T-helper 2 cell treated with Interferon-gamma antibody and Interleukin-4, amounts not matched to agents 5 μg/mL and 100 μg/mL, for 36 hours (primary cell): ENCODE data around the gene OVOL3.

Experiments
- DNase-seq: peaks from one replicate; pipeline ENCODE4 v3.0.0; 2021; ENCODE audit warnings: low spot score
- H3K27ac Mint-ChIP-seq: one replicate; pipeline ENCODE4 v1.8.0; 2021; ENCODE audit warnings: mild to moderate bottlenecking, mixed read lengths
- H3K27me3 Mint-ChIP-seq: one replicate; pipeline ENCODE4 v1.8.0; 2021; ENCODE audit warnings: low read depth, mixed read lengths
- H3K36me3 Mint-ChIP-seq: one replicate; pipeline ENCODE4 v1.8.0; 2021; ENCODE audit warnings: low read depth, mixed read lengths
- H3K4me1 Mint-ChIP-seq: one replicate; pipeline ENCODE4 v1.8.0; 2021; ENCODE audit warnings: low read depth, mixed read lengths
- H3K4me3 Mint-ChIP-seq: one replicate; pipeline ENCODE4 v1.8.0; 2022; ENCODE audit warnings: mild to moderate bottlenecking, moderate library complexity, mixed read lengths
- H3K9me3 Mint-ChIP-seq: one replicate; pipeline ENCODE4 v1.8.0; 2021; ENCODE audit warnings: mixed read lengths

The OVOL3 gene

DNA sequence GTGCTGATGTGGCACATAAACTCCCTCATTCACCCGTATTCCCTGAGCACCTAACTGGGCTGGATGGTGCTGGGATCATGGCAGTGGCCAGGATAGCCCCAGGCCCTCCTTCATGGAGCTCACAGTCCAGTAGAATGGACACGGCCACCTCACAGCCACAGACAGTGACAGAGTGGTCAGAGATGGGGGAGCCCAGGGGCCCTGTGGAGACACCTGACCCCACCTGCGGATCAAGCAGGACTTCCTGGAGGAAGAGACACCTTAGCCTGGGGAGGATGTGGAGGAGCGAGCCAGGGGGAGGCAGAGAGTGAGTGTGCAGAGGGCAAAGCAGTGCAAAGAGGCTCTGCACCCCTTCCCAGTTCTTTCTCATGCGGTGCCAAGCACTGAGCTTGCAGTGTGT, 21.1 kb upstream of the OVOL3 start:
- H3K36me3 Mint-ChIP-seq: peaks cover 46% of the 10 kb centered on the region
- no peak overlapping the region for H3K4me3 Mint-ChIP-seq
- H3K27ac Mint-ChIP-seq: no peak overlapping the region

DNA sequence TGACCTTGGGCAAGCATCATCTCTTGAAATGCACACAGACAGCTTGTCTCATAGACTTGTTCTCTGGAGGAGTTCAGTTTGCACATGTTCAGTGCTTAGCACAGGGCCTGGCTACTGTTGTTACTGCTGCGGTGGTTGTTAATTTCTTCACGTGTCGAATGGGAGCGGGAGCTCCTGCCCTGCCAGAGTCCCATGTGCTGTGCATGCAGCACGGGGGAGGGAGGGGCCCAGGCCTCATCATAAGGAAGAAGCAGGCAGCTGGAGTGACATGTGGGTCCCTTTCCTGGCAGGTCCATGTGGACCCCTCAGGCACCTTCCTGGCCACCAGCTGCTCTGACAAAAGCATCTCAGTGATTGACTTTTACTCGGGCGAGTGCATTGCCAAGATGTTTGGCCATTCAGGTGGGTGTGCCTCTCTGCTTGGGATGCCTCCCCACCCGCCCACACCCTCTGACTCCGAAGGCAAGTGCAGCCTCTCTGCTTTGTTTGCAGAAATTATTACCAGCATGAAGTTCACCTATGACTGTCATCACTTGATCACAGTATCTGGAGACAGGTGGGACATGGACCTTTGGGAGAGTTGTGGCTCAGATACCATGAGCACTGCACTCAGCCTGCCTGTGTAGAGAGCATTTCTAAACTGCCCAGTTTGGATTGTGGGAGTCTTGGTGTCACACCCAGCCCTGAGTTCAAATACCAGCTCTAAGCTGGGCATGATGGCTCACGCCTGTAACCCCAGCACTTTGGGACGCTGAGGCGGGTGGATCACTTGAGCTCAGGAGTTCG, 19.8 kb upstream of the OVOL3 start:
- Mint-ChIP-seq H3K27ac (no peak overlapping the region), H3K36me3 (peaks cover 42% of the 10 kb centered on the region), H3K4me3 (no peak overlapping the region), H3K27me3 (no peaks in the 10 kb centered on the region), H3K4me1 (peaks cover 2% of the 10 kb centered on the region), H3K9me3 (no peaks in the 10 kb centered on the region)
- no peak for DNase-seq

More for the DNA sequence above, 21.1 kb upstream of the OVOL3 start:
- H3K4me1 Mint-ChIP-seq: peaks cover 2% of the 10 kb centered on the region
- no peak for DNase-seq
- no peaks in the 10 kb centered on the region for H3K27me3 Mint-ChIP-seq
- H3K9me3 Mint-ChIP-seq: no peaks in the 10 kb centered on the region

DNA sequence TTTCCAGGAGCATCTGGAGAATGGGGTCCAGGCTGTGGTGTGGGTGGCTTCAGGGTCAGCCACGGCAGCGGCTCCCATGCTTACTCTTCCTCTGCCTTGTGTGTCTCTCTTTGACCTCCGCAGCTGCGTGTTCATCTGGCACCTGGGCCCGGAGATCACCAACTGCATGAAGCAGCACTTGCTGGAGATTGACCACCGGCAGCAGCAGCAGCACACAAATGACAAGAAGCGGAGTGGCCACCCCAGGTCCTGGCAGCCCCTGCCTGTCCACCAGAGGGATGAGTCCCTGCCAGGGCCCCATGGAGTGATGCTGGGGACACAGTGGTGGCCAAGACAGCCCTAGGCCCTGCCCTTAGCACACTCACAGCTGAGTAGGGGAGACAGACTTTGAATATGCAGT, 18.4 kb upstream of the OVOL3 start:
- peaks cover 45% of the 10 kb centered on the region for H3K36me3 Mint-ChIP-seq
- peak overlapping the region; percentile 57 for H3K27ac Mint-ChIP-seq
- H3K4me3 Mint-ChIP-seq: no peak overlapping the region
- H3K27me3 Mint-ChIP-seq: no peaks in the 10 kb centered on the region
- no peaks in the 10 kb centered on the region for H3K9me3 Mint-ChIP-seq
- no peak for DNase-seq
- H3K4me1 Mint-ChIP-seq: peaks cover 2% of the 10 kb centered on the region

DNA sequence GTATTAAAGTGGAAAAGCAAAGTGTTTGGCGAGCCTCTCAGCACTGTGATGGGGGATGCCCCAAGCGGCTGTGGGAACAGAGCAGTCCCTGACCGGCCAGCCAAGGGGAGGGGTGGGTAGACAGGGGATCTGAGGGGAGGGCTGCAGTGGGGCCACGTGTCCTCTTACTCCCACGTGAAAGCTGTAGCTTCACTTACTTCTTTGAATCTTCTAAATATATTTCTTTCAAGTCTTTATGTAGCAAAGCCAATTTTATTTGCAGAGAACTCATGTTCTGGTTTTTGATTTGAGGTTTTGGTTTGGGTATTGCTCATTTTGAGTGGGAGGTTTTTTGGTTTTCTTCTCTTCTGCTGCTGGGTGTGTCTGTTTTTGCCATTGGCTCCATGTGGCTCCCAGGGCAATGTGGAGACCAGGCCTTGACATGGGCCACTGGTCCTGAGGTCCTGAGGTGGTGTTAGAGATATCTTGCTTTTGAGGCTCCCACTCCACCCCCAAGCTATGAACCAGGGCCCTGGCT, 17.7 kb upstream of the OVOL3 start:
- peaks cover 2% of the 10 kb centered on the region for H3K4me1 Mint-ChIP-seq

DNA sequence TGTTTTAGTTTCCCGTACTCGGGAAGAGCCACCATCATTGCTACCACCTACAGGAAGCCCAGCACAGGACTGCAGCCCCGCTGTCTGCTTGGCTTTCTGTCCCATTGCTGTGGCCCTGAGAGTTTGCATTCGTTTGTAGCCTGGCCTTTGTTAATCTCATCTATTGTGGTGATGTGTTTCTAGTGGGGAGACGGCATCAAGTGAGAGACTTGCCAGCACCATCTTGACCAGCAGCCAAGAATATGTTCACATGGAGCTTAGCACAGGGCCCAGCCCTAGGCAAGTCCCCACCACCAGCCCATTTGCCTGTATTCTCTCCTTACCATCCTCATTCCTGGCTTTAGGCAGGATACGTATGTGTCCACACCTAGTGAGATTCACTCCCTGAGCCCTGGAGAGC, 17.3 kb upstream of the OVOL3 start:
- H3K9me3 Mint-ChIP-seq: no peaks in the 10 kb centered on the region
- H3K4me3 Mint-ChIP-seq: no peak overlapping the region
- DNase-seq: no peak
- no peaks in the 10 kb centered on the region for H3K27me3 Mint-ChIP-seq
- peak overlapping the region; percentile 70 for H3K27ac Mint-ChIP-seq
- peaks cover 43% of the 10 kb centered on the region for H3K36me3 Mint-ChIP-seq
- peaks cover 2% of the 10 kb centered on the region for H3K4me1 Mint-ChIP-seq

More for the DNA sequence above, 17.7 kb upstream of the OVOL3 start:
- peak overlapping the region; percentile 70 for H3K27ac Mint-ChIP-seq
- DNase-seq: no peak
- no peaks in the 10 kb centered on the region for H3K9me3 Mint-ChIP-seq
- H3K4me3 Mint-ChIP-seq: no peak overlapping the region
- H3K27me3 Mint-ChIP-seq: no peaks in the 10 kb centered on the region
- peaks cover 42% of the 10 kb centered on the region for H3K36me3 Mint-ChIP-seq

DNA sequence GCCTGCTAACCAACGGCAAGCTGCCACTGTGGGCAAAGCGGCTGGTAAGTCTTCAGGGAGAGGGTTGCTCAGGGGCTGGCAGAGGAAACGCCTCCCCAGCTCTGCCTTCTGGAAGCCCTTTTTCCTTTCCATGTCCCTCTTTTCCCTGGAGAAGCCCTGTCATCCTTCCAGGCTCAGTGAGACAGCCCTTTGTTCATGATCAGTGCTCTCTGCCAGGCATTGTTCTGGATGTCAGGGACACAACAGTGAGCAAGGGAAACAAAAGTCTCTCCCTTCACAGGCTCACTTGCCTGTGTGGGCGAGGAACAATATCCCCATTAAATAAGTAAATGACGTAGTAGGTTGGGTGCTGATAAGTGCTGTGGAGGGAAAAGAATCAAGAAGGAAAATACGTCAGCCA, 13.9 kb upstream of the OVOL3 start:
- no peak for DNase-seq
- Mint-ChIP-seq H3K4me3 (no peak overlapping the region), H3K27me3 (no peaks in the 10 kb centered on the region), H3K27ac (no peak overlapping the region), H3K9me3 (no peaks in the 10 kb centered on the region), H3K4me1 (peaks cover 2% of the 10 kb centered on the region), H3K36me3 (peaks cover 30% of the 10 kb centered on the region)

DNA sequence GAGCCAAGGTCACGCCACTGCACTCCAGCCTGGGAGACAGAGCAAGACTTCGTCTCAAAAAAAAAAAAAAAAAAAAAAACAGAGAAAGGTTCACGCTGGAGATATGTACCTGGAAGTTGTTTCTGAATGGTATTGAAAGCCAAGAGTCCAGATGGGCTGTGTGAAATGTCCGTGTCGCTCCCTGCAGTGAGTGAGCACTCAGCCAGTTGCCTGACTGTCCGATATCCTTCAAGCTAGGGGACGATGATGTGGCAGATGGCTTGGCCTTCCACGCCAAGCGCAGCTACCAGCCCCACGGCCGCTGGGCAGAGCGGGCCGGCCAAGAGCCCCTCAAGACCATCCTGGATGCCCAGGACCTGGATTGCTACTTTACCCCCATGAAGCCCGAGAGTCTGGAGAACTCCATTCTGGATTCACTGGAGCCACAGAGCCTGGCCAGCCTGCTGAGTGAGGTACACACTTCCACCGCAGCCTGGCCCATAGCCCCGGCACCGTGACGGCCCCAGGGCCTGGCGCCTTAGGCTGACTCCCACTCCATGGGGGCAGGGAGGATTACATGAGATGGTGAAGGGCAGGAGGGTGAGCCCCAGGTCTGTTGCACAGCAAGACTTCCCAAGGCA, 11.7 kb upstream of the OVOL3 start:
- no peaks in the 10 kb centered on the region for H3K27me3 Mint-ChIP-seq
- no peak overlapping the region for H3K27ac Mint-ChIP-seq
- no peaks in the 10 kb centered on the region for H3K4me1 Mint-ChIP-seq
- no peaks in the 10 kb centered on the region for H3K9me3 Mint-ChIP-seq
- DNase-seq: no peak
- H3K4me3 Mint-ChIP-seq: no peak overlapping the region
- H3K36me3 Mint-ChIP-seq: peaks cover 34% of the 10 kb centered on the region

DNA sequence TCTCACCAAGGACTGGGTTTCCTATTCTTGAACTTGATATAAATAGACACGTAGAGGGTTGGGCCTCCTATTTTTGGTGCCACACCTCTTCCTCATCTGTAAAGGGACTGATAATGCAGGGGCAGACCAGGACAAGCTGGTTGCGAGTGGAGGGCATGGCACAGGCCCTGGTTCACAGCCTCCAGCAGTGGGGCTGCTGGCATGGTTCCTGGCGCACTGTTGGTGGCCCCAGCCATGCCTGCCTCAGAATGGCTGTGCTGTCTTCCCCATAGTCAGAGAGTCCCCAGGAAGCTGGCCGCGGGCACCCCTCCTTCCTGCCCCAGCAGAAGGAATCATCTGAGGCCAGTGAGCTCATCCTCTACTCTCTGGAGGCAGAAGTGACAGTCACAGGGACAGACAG, 10.5 kb upstream of the OVOL3 start:
- H3K27me3 Mint-ChIP-seq: no peaks in the 10 kb centered on the region
- no peak for DNase-seq
- no peak overlapping the region for H3K4me3 Mint-ChIP-seq
- peaks cover 33% of the 10 kb centered on the region for H3K36me3 Mint-ChIP-seq
- no peaks in the 10 kb centered on the region for H3K9me3 Mint-ChIP-seq
- no peaks in the 10 kb centered on the region for H3K4me1 Mint-ChIP-seq
- no peak overlapping the region for H3K27ac Mint-ChIP-seq

DNA sequence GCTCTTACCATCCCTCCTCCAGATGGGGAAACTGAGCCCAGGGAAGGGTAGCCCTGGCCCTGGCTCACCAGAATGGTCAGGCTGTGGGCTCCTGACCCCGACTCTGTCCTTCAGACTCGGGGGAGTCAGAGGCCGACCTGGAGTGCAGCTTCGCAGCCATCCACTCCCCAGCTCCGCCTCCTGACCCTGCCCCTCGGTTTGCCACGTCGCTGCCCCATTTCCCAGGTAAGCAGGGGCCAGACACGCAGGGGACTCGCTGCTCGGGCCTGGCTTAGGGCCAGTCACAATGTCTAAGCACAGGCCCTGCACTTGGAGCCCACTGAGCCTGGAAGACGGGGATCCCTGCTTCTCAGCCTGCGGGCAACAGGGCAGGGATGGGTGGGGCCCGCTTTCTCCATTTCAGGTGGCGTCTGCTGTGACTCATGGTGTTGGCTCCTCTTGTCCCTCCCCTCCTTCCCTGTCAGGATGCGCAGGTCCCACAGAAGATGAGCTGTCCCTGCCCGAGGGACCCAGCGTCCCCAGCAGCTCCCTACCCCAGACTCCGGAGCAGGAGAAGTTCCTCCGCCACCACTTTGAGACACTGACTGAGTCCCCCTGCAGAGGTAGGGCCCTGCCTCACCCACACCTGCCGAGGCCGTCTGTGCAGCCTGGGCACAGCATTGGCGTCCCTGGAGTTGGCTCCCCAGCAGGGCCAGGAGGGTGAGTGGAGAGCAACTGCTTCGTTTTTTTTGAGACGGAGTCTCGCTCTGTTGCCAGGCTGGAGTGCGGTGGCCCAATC, 9.2 kb upstream of the OVOL3 start:
- peaks cover 36% of the 10 kb centered on the region for H3K36me3 Mint-ChIP-seq
- DNase-seq: no peak
- H3K4me3 Mint-ChIP-seq: no peak overlapping the region

DNA sequence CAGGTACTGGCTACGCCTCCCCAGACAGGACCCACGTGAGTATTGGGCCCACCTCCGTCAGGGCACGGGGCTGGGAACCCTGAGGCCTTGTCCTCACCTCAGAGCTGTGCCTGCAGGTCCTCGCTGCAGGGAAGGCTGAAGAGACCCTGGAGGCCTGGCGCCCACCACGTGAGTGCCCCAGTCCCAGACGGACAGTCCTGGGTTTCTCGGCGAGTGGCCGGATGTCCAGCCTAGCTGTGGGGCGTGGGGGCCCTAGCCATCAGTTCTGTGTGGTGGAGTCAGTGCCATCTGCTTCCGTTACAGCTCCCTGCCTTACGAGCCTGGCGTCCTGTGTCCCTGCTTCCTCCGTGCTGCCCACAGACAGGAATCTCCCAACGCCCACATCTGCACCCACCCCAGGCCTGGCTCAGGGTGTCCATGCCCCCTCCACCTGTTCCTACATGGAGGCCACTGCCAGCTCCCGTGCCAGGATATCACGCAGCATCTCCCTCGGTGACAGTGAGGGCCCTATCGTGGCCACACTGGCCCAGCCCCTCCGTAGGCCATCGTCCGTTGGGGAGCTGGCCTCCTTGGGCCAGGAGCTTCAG, 7.8 kb upstream of the OVOL3 start:
- DNase-seq: no peak
- no peaks in the 10 kb centered on the region for H3K4me1 Mint-ChIP-seq
- H3K9me3 Mint-ChIP-seq: no peaks in the 10 kb centered on the region
- H3K36me3 Mint-ChIP-seq: peaks cover 34% of the 10 kb centered on the region
- H3K4me3 Mint-ChIP-seq: no peak overlapping the region
- no peaks in the 10 kb centered on the region for H3K27me3 Mint-ChIP-seq
- H3K27ac Mint-ChIP-seq: no peak overlapping the region

More for the DNA sequence above, 9.2 kb upstream of the OVOL3 start:
- Mint-ChIP-seq H3K4me1 (no peaks in the 10 kb centered on the region), H3K27me3 (no peaks in the 10 kb centered on the region), H3K9me3 (no peaks in the 10 kb centered on the region), H3K27ac (no peak overlapping the region)

DNA sequence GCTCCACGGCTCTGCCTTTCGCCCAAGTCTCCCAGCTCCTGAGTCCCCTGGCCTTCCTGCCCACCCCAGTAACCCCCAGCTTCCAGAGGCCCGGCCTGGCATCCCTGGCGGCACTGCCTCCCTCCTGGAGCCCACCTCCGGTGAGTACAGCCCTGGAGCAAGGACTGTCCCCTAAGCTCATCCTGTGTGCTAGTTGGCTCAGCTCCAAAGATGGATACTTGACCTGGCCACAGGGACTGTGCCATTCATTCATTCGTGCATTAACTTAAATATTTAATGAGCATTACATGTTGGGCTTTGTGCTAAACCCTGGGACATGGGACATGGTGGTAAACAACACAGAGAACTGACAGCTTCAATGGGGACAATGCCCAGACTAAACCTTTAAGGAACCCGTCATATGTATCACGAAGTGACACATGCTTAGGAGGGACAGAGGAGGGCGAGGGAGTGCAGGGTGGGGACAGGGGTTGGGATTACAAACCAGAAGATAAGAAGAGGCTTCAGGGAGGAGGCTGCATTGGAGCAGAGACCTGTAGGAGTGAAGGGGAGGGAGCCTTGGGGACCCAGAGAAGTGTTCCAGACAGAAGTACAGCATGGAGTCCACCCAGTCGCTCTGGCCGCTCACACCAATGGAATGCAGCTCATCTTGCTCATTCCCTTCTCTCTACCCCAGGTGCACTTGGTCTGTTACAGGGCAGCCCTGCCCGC, 6.9 kb upstream of the OVOL3 start:
- Mint-ChIP-seq H3K4me3 (no peak overlapping the region), H3K9me3 (no peaks in the 10 kb centered on the region), H3K4me1 (no peaks in the 10 kb centered on the region), H3K27ac (no peak overlapping the region), H3K36me3 (peaks cover 29% of the 10 kb centered on the region), H3K27me3 (no peaks in the 10 kb centered on the region)
- no peak for DNase-seq

DNA sequence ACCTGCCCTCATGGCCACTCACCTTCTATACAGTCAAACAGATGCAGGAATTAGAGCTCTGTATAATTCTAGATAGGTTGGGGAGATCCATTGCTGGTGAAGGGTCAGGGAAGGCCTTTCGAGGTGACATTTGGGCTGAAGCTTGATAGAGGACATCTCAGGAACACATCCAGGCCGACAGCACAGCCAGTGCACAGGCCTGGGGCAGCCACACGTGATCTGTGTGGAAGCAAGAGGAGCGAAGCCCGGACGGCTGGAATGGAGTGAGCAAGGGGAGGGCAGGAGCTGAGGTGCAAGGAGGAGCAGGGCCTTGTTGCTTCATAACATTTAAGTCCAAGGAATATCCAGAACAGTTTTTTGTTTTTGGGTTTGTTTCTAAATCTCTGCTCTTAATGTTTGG, 4.5 kb upstream of the OVOL3 start:
- Mint-ChIP-seq H3K27me3 (no peaks in the 10 kb centered on the region), H3K36me3 (peaks cover 29% of the 10 kb centered on the region), H3K4me3 (no peak overlapping the region), H3K27ac (peak overlapping the region; percentile 6), H3K4me1 (no peaks in the 10 kb centered on the region), H3K9me3 (no peaks in the 10 kb centered on the region)
- no peak for DNase-seq

DNA sequence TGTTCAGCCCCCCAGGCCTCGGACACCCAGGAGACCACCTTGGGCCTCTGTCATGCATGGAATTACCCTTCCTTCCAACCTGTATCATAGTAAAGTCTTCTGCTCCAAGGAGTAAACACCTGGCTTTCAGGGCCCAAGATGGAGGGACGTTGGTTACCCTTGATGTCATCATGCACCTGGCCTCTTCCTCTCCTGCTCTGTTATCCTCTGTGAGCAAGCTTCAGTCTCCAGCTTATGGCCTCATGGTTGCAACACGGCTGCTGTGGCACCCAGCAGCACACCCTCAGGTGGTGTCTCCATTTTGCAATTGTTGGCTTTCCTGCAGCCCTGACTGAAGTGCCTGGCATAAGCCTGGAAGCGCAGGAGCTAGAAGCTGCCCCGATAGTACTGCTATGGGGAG, 4.0 kb upstream of the OVOL3 start:
- H3K4me1 Mint-ChIP-seq: no peaks in the 10 kb centered on the region
- no peaks in the 10 kb centered on the region for H3K27me3 Mint-ChIP-seq
- no peak for DNase-seq
- H3K27ac Mint-ChIP-seq: no peak overlapping the region
- no peaks in the 10 kb centered on the region for H3K9me3 Mint-ChIP-seq
- no peak overlapping the region for H3K4me3 Mint-ChIP-seq
- H3K36me3 Mint-ChIP-seq: peaks cover 30% of the 10 kb centered on the region
